ENCODE measurements around the gene PSTPIP2.

The PSTPIP2 gene

GRCh38 chr18:46053368-46054095 is 18.5 kb downstream of the PSTPIP2 start:
- no peak for TF ChIP-seq EZH2phosphoT487 (conservative IDR thresholded peaks at IDR 0.05; ENCODE audit: low read length)
- TF ChIP-seq CTCF (IDR thresholded peaks at IDR 0.05; ENCODE audit: insufficient read depth, low read length, poor library complexity, severe bottlenecking): no peak
- Histone ChIP-seq H4K20me1 (ENCODE audit: low read depth, low read length) (no peaks in the 10 kb centered on the region), H3F3A (ENCODE audit: insufficient read depth) (no peaks in the 10 kb centered on the region), H3K9me3 (ENCODE audit: insufficient read depth, low read length) (no peaks in the 10 kb centered on the region), H3K79me2 (ENCODE audit: insufficient read depth, low read length) (no peaks in the 10 kb centered on the region), H3K9me2 (replicated peaks; ENCODE audit: insufficient read depth, low read length) (no peaks in the 10 kb centered on the region), H3K4me3 (ENCODE audit: insufficient read depth, low read length, poor library complexity, severe bottlenecking) (no peak overlapping the region), H2AFZ (ENCODE audit: low read depth, low read length, severe bottlenecking) (no peak overlapping the region), H3K27me3 (ENCODE audit: low read length) (no peaks in the 10 kb centered on the region), H3K9ac (ENCODE audit: low read length) (no peak overlapping the region), H3K36me3 (ENCODE audit: low read length) (no peaks in the 10 kb centered on the region), H3K4me2 (ENCODE audit: low read depth, low read length, poor library complexity, severe bottlenecking) (no peak overlapping the region), H3K27ac (ENCODE audit: low read depth, low read length) (no peak overlapping the region)

- Histone ChIP-seq H2AFZ (ENCODE audit: low read depth, low read length, severe bottlenecking) (no peak overlapping the region), H3K27me3 (ENCODE audit: low read length) (no peaks in the 10 kb centered on the region), H3K9ac (ENCODE audit: low read length) (no peak overlapping the region), H3K4me3 (ENCODE audit: insufficient read depth, low read length, poor library complexity, severe bottlenecking) (no peak overlapping the region), H3K9me2 (replicated peaks; ENCODE audit: insufficient read depth, low read length) (no peaks in the 10 kb centered on the region), H3K4me2 (ENCODE audit: low read depth, low read length, poor library complexity, severe bottlenecking) (no peak overlapping the region), H3K79me2 (ENCODE audit: insufficient read depth, low read length) (no peaks in the 10 kb centered on the region), H3K9me3 (ENCODE audit: insufficient read depth, low read length) (no peaks in the 10 kb centered on the region), H3K27ac (ENCODE audit: low read depth, low read length) (no peak overlapping the region), H4K20me1 (ENCODE audit: low read depth, low read length) (no peaks in the 10 kb centered on the region), H3K36me3 (ENCODE audit: low read length) (no peaks in the 10 kb centered on the region), H3F3A (ENCODE audit: insufficient read depth) (no peaks in the 10 kb centered on the region)
- TF ChIP-seq CTCF (IDR thresholded peaks at IDR 0.05; ENCODE audit: insufficient read depth, low read length, poor library complexity, severe bottlenecking): no peak
- TF ChIP-seq EZH2phosphoT487 (conservative IDR thresholded peaks at IDR 0.05; ENCODE audit: low read length): no peak
These were observed 20.2 kb downstream of the PSTPIP2 start for GRCh38 chr18:46051731-46052461.

GRCh38 chr18:46050268-46050667 is 21.8 kb downstream of the PSTPIP2 start:
- H4K20me1 ChIP-seq (ENCODE audit: low read depth, low read length): no peaks in the 10 kb centered on the region
- no peak overlapping the region for H3K9ac ChIP-seq (ENCODE audit: low read length)
- no peak overlapping the region for H3K4me2 ChIP-seq (ENCODE audit: low read depth, low read length, poor library complexity, severe bottlenecking)
- no peaks in the 10 kb centered on the region for H3K36me3 ChIP-seq (ENCODE audit: low read length)
- no peaks in the 10 kb centered on the region for H3K9me3 ChIP-seq (ENCODE audit: insufficient read depth, low read length)
- H3K79me2 ChIP-seq (ENCODE audit: insufficient read depth, low read length): no peaks in the 10 kb centered on the region
- no peak overlapping the region for H3K4me3 ChIP-seq (ENCODE audit: insufficient read depth, low read length, poor library complexity, severe bottlenecking)
- H2AFZ ChIP-seq (ENCODE audit: low read depth, low read length, severe bottlenecking): no peak overlapping the region
- no peak overlapping the region for H3K27ac ChIP-seq (ENCODE audit: low read depth, low read length)
- no peaks in the 10 kb centered on the region for H3K27me3 ChIP-seq (ENCODE audit: low read length)
- H3F3A ChIP-seq (ENCODE audit: insufficient read depth): no peaks in the 10 kb centered on the region
- TF ChIP-seq CTCF (IDR thresholded peaks at IDR 0.05; ENCODE audit: insufficient read depth, low read length, poor library complexity, severe bottlenecking) (no peak), EZH2phosphoT487 (conservative IDR thresholded peaks at IDR 0.05; ENCODE audit: low read length) (no peak)
- H3K9me2 ChIP-seq (replicated peaks; ENCODE audit: insufficient read depth, low read length): no peaks in the 10 kb centered on the region

Data from SU-DHL-6 (cell line).